Tongue (tissue), 2 donors: Measurements from ENCODE around the gene CHRNA3. TPM values are rescaled to one million over a fixed set of nuclear protein-coding genes. Genes with fewer than 3 reads are reported as not detected.
"Not testable (repeated sequence)": the region's sequence is repeated elsewhere in the genome, so short reads cannot be mapped to it uniquely, and the experiment has no call there.

ENCODE experiments used
- DNase-seq: peaks from one replicate; pipeline ENCODE4 v3.0.0-alpha.2; 2015
- total RNA-seq: library from RNA; depleted of rRNA; stranded (reverse); fragments of >200 nt; gene quantifications from one replicate; pipeline ENCODE4 v1.2.3, GENCODE V29; 2014

Gene CHRNA3
- total RNA-seq, 1 donor from 2014 or later = 0.82 TPM

- no peak for DNase-seq
These were observed 3.7 kb downstream of the CHRNA3 start for GRCh38 chr15:78617076-78617475.

GRCh38 chr15:78616506-78616905, 4.3 kb downstream of the CHRNA3 start:
- no peak for DNase-seq

GRCh38 chr15:78615151-78615589, 5.6 kb downstream of the CHRNA3 start:
- no peak for DNase-seq

- DNase-seq = peak; percentile 30
These were observed 6.8 kb downstream of the CHRNA3 start for GRCh38 chr15:78614021-78614420.

DNA sequence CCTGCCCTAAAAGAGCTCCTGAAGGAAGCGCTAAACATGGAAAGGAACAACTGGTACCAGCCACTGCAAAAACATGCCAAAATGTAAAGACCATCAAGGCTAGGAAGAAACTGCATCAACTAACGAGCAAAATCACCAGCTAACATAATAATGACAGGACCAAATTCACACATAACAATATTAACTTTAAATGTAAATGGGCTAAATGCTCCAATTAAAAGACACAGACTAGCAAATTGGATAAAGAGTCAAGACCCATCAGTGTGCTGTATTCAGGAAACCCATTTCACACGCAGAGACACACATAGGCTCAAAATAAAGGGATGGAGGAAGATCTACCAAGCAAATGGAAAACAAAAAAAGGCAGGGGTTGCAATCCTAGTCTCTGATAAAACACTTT, 11.2 kb downstream of the CHRNA3 start:
- DNase-seq = not testable (repeated sequence)

GRCh38 chr15:78605680-78606079, 15.1 kb downstream of the CHRNA3 start:
- no peak for DNase-seq

GRCh38 chr15:78605201-78605600, 15.6 kb downstream of the CHRNA3 start:
- DNase-seq = no peak

DNA sequence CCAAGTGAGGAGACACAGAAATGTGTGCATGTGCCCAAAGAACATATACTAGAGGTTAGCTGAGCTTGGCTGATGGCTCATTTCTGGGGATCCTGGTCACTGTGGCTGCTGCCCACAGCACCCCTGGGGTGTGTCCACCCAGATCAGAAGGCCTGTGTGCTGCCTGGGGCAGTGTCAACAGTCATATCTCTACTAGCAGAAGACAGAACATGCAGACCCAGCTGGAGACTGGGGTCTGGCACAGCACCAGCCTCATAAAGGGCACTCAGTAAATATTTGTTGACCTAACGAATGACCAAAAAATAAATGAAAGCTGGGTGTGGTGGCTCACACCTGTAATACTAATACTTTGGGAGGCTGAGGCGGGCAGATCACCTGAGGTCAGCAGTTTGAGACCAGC, 16.4 kb downstream of the CHRNA3 start:
- DNase-seq = no peak

DNA sequence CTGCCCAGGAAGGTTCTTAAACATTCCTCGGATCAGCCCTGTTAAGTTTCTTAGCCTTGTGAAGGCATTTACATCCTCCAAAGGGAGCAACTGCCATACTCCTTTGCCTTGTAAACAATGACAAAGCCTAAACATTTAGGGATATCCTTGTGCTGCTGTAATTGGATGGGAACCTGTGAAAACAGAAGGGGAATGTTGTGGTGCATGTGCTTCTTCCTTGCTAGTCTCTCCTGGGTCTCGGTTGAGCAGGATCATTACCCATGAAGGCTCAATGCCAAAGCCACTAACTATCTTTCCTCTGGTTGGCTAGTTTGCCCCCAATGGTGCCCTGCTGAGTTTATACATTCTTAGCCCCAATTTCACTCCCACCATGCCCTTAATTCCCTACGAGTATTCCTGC, 17.3 kb downstream of the CHRNA3 start:
- DNase-seq = no peak

DNA sequence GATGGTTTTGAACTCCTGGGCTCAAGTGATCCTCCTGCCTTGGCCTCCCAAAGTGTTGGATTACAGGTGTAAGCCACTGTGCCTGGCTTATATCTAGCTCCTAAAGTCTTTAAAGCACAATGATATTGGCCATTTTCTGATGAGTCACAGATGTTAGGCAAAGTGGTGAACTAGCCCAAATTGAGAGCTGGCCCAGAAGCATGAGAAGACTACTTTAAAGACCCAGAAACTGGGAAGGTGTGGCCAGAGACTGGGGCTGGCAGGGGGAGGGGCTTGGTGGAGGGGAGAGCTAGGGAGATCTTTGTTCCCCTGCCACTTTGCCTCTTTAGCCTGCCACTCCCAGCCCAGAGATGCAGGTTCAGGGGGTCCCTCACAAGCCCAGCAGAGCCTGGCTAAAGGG, 21.6 kb downstream of the CHRNA3 start:
- no peak for DNase-seq

GRCh38 chr15:78598348-78598747, 22.4 kb downstream of the CHRNA3 start:
- no peak for DNase-seq

DNA sequence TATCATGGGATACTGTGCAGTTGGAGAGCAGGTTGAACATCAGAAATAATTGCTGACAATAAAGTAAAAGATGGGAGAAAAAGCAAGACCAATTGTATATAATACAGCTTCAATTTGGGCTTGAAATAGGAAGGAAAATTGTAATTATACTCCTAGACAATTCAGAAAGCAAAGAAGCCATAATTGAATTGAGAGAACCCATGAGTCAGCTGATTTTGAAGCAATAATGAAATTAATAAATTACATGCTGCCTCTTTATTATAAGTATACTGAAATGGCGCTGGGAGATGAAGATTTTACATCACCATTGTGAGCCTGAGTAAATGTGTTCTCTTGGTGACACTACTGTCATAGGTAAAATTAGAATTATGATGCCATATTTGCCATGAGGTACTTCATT, 23.2 kb downstream of the CHRNA3 start:
- no peak for DNase-seq

DNA sequence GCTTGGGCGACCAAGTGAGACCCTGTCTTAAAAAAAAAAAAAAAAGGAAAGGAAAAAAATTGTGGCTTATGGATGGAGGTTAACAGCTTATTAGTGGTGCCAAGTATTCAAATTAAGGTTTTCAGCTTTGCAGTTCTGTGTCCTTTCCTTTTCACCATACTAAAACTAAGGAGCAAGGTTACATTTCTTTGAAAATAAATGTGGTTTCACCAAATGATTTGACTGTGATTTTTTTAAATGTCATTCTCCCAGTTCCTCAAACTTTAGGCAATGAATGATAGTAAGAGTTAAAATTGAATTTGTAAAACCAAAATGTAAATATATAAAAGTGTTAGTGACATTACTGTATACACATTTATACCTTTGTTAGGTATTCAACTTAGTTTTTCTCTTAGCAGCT, 45.9 kb downstream of the CHRNA3 start:
- DNase-seq = no peak

GRCh38 chr15:78573416-78573815, 47.4 kb downstream of the CHRNA3 start:
- no peak for DNase-seq

DNA sequence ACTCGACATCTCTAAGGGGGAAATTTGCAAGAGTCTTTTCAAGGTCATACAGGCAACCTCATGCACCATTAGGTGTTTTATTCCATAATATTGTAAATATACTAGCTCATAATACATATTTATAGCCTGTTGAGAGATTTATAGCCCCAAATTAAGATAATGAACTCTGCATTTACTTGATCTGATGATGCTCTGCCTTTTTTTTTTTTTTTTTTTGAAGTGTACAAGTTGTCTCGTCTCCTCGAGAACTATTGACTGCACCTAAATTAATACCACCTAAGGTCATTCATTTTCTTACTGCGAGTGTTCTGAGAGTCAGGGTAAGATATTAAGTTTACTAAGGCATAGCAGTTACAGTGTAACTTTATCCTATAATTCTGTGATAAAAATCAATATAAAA, 49.4 kb downstream of the CHRNA3 start:
- no peak for DNase-seq

GRCh38 chr15:78570710-78571109, 50.1 kb downstream of the CHRNA3 start:
- DNase-seq = no peak

DNA sequence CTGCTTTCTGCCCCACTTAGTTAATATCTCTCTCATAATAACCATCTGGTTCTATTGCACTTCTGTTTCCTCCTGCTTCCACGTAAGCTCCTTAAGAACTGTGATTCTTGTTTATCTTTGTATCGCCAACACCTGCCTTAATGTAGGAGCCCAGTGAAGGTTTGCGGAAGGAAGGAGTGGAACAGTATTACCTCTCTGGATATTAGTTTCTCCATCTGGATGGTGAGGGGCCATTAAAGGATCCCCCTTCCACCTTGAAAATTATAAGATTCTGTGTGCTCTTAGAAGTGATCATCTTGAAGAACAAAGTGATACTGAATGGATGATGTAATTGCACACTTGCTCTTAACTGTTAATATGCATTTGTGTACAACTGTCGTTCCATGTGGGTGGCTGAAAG, 53.3 kb downstream of the CHRNA3 start:
- no peak for DNase-seq

DNA sequence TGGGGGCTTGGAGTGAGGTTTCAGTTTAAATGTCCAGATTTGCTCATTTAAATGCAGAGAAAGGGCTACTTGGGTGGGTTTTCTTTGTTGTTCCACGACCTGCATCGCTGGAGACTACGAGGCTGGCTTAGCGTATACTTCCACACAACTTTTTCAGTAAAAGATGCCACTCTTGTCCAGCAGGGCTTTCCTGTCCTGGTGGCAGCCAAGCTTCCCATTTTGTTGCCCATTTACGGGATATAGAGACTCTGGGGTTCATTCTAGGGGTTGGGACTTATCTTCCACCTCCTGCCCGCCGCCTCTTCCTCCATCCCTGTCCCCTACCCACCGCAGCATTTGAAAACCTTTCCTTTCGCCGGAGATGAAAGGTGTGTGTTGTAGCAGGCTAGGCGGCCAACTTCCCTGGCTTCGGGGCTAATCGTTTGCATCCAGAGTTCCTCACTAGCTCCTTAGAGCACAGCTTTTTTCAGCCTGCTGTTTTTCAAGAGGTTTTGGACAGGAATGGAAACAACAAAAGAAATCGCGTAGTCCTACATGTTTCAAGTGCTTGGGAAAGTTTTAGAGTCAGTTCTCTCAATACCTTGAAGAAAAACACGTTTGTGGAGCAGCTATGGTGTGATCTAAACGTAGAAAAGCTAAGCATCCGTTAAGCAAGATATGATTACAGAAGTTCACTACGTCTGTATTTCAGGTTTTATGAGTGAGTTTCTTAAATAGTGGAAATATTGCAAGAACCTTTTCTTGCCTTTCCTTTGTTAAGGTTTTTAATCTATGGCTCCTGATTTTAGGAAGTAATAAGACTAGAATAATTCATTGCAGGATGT, 54.6 kb downstream of the CHRNA3 start:
- peak; percentile 37 for DNase-seq

DNA sequence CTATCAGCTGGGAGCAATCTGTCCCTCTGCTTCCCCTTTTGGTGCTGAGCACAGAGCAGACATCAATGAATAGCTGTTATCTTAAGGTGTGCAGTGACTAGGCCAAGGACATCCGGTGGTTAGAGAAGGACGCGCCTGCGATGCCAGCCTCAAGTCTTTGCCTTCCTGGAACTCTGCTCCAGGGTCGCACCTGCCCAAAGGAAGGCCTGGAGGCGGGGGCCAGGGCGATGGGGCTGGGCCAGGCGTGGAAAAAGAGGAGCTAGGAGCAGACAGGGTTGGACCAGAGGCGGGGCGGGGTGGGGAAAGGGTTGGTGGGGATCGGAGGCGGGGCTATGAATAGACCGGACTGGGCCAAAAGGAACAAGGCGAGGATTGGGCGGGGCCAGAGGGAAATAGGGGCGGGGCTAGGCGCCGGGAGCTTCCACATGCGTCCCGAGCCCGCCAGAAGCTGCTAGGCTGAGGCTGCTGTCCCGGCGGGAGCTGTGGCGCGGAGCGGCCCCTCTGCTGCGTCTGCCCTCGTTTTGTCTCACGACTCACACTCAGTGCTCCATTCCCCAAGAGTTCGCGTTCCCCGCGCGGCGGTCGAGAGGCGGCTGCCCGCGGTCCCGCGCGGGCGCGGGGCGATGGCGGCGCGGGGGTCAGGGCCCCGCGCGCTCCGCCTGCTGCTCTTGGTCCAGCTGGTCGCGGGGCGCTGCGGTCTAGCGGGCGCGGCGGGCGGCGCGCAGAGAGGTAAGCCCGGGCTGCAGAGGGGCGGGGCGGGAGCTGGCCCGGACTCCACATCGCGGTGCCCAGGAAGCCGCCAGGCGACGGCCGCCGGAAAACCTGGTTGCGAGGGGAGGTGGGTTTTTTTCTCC, 55.5 kb downstream of the CHRNA3 start, which contains the start of gene CHRNA5:
CHRNA5 (plus strand) TSS at position 424 of the 854 bp plus-strand sequence; CDS start at position 624, 200 bp downstream.
- peak; percentile 84 for DNase-seq

DNA sequence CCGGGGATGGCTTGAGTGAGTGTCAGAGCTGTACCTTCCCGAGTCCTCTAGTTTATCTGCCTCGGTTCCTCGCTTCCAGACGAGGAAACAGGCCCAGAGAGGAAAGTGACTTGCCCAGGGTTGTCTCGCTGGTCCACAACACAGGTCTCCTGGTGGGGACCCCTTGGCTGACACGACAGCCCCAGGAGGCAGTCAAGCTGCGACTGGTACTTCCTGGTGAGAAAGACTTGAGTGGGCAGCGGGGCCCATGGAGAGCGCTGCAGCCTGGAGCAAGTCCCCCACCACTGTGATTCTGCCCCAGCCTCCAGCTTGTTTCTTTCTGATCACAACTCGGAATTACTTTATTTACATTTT, 56.1 kb downstream of the CHRNA3 start:
- no peak for DNase-seq

DNA sequence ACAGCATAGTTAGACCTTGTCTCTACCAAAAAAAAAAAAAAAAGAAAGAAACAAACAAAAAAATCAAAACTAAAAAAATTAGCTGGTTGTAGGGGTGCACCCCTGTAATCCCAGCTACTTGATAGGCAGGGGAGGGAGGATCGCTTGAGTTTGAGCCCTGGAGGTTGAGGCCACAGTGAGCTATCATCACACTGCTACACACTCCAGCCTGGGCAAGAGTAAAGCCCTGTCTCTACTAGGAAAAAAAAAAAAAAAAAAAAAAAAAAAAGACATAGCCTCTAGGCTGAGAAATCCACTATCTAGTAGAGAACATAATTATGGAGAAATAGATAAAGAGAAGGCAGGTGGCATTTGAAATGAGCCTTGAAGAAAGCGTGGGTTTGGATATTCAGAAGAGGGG, 57.7 kb downstream of the CHRNA3 start:
- DNase-seq = no peak

DNA sequence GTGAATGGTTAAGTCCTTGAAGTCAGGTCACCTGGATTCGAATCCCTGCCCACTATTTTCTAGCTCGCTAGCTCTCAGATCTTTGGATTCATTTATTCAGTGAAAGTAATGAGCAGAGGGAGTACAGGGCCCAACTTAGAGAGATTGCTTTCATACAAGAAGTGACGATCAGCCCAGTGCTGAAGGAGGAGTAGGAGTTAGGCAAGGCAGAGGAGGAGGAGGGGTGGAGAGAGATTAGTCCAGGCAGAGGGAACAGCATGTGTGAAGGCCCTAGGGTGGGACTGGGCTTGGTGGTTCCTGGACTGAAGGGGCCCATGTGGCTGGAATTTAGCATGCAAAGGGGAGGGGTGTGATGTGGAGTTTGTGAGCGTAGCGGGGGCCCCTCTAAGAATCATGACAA, 59.3 kb downstream of the CHRNA3 start:
- no peak for DNase-seq

DNA sequence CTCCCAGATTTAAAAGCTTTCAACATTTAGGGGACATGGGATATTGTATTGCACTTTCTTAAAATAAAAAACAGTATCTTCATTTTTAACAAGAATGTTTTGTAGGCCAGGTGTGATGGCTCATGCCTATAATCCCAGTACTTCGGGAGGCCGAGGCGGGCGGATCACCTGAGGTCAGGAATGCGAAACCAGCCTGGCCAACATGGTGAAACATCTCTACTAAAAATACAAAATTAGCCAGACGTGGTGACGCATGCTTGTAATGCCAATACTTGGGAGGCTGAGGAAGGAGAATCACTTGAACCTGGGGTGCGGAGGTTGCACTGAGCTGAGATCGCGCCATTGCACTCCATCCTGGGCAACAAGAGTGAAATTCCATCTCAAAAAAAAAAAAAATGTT, 60.6 kb downstream of the CHRNA3 start:
- DNase-seq = not testable (repeated sequence)
